Measurements from ENCODE around the gene CD80. TPM values are rescaled to one million over a fixed set of nuclear protein-coding genes. Genes with fewer than 3 reads are reported as not detected.

The CD80 gene
- total and polyA plus RNA-seq, 2 of the 8 experiments (the other 6 are each of a cell fraction or from before 2014, with no cell fraction given) = 0.11 TPM; not detected in 1

DNA sequence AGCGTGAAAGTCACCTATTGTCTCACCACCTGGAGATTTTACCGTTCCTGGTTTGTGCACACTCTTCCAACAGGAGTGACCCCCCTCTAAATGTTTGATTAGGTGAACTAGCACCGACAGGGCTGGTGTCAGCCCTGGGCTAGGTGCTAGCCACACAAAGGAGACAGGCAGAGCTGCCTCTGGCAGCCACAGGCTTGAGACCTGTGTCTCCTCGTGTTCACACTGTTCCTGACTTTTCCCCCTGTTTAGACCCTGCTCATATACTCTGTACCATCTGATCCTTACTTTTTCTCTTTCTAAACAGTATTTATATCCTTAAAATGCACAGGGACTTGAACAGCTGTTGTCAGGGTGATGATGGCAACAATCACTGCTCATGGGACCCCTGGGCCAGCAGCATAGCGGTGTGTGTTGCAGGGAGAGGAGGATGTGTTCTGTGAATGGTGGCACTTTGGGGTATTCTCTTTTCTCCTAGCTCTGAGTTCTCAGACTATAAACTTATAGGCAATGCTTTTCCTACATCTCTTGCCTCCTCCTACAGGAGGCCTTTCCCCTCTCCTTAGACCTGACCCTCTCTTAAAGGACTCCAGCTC is 5.5 kb downstream of the CD80 start:
- H3K9ac ChIP-seq (replicated peaks in 1 of 4; ENCODE audit: extremely low read depth in 1 of 4, low read depth in 3 of 4, low read length in 3 of 4) = no peak overlapping the region
- no peak overlapping the region for H3K23ac ChIP-seq (ENCODE audit: insufficient read length)
- FAIRE-seq (no peak), DNase-seq (ENCODE audit: low read depth in 1 of 2, low spot score in 2 of 2) (no peak)
- no peak overlapping the region for H3K14ac ChIP-seq (ENCODE audit: insufficient read length)
- 76% methylated on average over 5 of the region's 5 CpGs; no CpG with 5 or more reads in 1 of the 2 experiments for WGBS, 2 experiments (ENCODE audit: extremely low coverage in 1 of 2, insufficient coverage in 1 of 2, insufficient read length in 1 of 2, insufficient replicate concordance in 2 of 2, low coverage in 1 of 2, low lambda C conversion rate in 2 of 2, missing lambda C conversion rate in 1 of 2)
- H2BK20ac ChIP-seq (ENCODE audit: low read length) = no peak overlapping the region
- no peak overlapping the region for H3K4me2 ChIP-seq (ENCODE audit: insufficient read depth in 1 of 2, low read depth in 2 of 2, low read length in 2 of 2)
- no peaks in the 10 kb centered on the region for H3K9me3 ChIP-seq (ENCODE audit: insufficient read depth in 2 of 2, low read depth in 1 of 2, low read length in 1 of 2)
- no peak overlapping the region for H2BK15ac ChIP-seq (ENCODE audit: low read length)
- H3K79me1 ChIP-seq (ENCODE audit: low read depth, low read length) = no peaks in the 10 kb centered on the region
- H2BK120ac ChIP-seq (replicated peaks; ENCODE audit: low read depth, low read length) = no peak overlapping the region
- peaks cover 0 to 4% (median 0%) of the 10 kb centered on the region in 4 experiments; a peak in 2 of 7 replicates for H3K4me1 ChIP-seq (replicated peaks in 1 of 4; ENCODE audit: control insufficient read depth in 3 of 4, insufficient read depth in 4 of 4, low read length in 3 of 4)
- H4K5ac ChIP-seq (ENCODE audit: insufficient read length, low read depth, low read length) = no peak overlapping the region
- no peak overlapping the region for H3K56ac ChIP-seq (replicated peaks; ENCODE audit: insufficient read length, low read depth, low read length)
- H2AK5ac ChIP-seq (ENCODE audit: low read depth, low read length) = no peak overlapping the region
- H4K8ac ChIP-seq (ENCODE audit: extremely low read depth, insufficient read depth, low read length) = no peak overlapping the region
- H3K27me3 ChIP-seq (replicated peaks in 1 of 4; ENCODE audit: control insufficient read depth in 3 of 4, extremely low read depth in 1 of 4, insufficient read depth in 3 of 4, low read length in 3 of 4) = no peaks in the 10 kb centered on the region
- H3K36me3 ChIP-seq (ENCODE audit: control insufficient read depth in 2 of 4, insufficient read depth in 4 of 4, low read length in 3 of 4) = no peaks in the 10 kb centered on the region
- H2AFZ ChIP-seq (ENCODE audit: low read length) = no peak overlapping the region
- H4K20me1 ChIP-seq (replicated peaks in 1 of 2; ENCODE audit: control insufficient read depth in 1 of 2, insufficient read depth in 2 of 2, low read length in 2 of 2) = no peaks in the 10 kb centered on the region
- H3K27ac ChIP-seq (ENCODE audit: low read depth, low read length) = no peak overlapping the region
- no peak overlapping the region for H2BK12ac ChIP-seq (ENCODE audit: low read depth, low read length)
- CTCF ChIA-PET (ENCODE audit: partially characterized antibody) = interaction anchor here (1.0 to 1.3 kb wide), 2 partner anchors 16 to 47 kb away, joined by 3 to 5 read pairs; no protein-coding TSS in a partner anchor
- no peak overlapping the region for H2BK5ac ChIP-seq (ENCODE audit: low read depth, low read length)
- POLR2A ChIA-PET (ENCODE audit: partially characterized antibody) = interaction anchor here (0.8 kb wide), 1 partner anchor 17 kb away, joined by 3 read pairs; no protein-coding TSS in a partner anchor
- no peak overlapping the region for H3K4me3 ChIP-seq (ENCODE audit: extremely low read depth in 1 of 4, insufficient read depth in 2 of 4, low read depth in 3 of 4, low read length in 4 of 4)
- H3K4ac ChIP-seq (replicated peaks; ENCODE audit: insufficient read length, low read depth, low read length) = no peak overlapping the region
- H3K79me2 ChIP-seq (ENCODE audit: control insufficient read depth in 1 of 2, insufficient read depth in 2 of 2, low read length in 2 of 2) = no peaks in the 10 kb centered on the region
- H3K23me2 ChIP-seq (ENCODE audit: low read depth, low read length) = no peaks in the 10 kb centered on the region
- no peak overlapping the region for H4K91ac ChIP-seq (replicated peaks; ENCODE audit: insufficient read length, low read length)
- no peak overlapping the region for H3K18ac ChIP-seq (ENCODE audit: extremely low read depth, low read length)
- TF ChIP-seq, protein P1, sequence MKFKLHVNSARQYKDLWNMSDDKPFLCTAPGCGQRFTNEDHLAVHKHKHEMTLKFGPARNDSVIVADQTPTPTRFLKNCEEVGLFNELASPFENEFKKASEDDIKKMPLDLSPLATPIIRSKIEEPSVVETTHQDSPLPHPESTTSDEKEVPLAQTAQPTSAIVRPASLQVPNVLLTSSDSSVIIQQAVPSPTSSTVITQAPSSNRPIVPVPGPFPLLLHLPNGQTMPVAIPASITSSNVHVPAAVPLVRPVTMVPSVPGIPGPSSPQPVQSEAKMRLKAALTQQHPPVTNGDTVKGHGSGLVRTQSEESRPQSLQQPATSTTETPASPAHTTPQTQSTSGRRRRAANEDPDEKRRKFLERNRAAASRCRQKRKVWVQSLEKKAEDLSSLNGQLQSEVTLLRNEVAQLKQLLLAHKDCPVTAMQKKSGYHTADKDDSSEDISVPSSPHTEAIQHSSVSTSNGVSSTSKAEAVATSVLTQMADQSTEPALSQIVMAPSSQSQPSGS (IDR thresholded peaks at IDR 0.05; ENCODE audit: low read length) = no peak
- TF ChIP-seq CTBP2 (IDR thresholded peaks at IDR 0.05; ENCODE audit: borderline replicate concordance, insufficient read depth, insufficient read length, low read length) (no peak), SIN3A (conservative IDR thresholded peaks at IDR 0.05 in 1 of 2, IDR thresholded peaks at IDR 0.05 in 1 of 2; ENCODE audit: low read depth in 1 of 2, low read length in 2 of 2) (no peak), ZNF274 (IDR thresholded peaks at IDR 0.05; ENCODE audit: borderline replicate concordance, extremely low read depth, low read length) (no peak), KDM5A (IDR thresholded peaks at IDR 0.05; ENCODE audit: low read length) (no peak), RFX5 (IDR thresholded peaks at IDR 0.05; ENCODE audit: borderline replicate concordance, low read depth, low read length) (no peak), TBP (IDR thresholded peaks at IDR 0.05; ENCODE audit: low read depth, low read length) (no peak), SIX5 (IDR thresholded peaks at IDR 0.05; ENCODE audit: low read depth, low read length) (no peak), BCL11A (IDR thresholded peaks at IDR 0.05; ENCODE audit: low read depth in 2 of 2, low read length in 2 of 2) (no peak), SP4 (IDR thresholded peaks at IDR 0.05; ENCODE audit: low read length) (no peak)
- TF ChIP-seq, protein P2, sequence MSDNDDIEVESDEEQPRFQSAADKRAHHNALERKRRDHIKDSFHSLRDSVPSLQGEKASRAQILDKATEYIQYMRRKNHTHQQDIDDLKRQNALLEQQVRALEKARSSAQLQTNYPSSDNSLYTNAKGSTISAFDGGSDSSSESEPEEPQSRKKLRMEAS (IDR thresholded peaks at IDR 0.05) = no peak
